ENCODE measurements around the gene MED27. TPM values are rescaled to one million over a fixed set of nuclear protein-coding genes. Genes with fewer than 3 reads are reported as not detected.

Gene MED27
- total RNA-seq, 1 donor from 2014 or later = 31.3 TPM

DNA sequence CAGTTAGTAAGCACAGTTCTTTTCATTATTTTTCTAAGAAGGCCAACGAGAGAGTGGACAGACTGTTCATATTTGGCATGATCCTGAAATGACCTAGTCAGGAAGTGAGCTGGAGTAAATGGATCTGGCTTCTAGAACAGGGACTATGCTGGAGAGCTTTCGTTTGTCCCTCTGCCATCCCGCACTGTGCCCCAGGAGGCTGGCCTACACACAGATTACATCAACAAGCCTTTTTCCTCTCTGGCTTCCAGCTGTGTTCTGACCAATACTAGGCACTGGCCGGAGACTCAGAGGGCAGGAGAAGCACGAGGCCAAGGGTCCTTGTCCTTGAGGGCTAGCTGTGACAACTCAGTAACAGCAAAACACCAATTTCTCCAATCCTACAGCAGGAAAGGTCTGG lies 127.8 kb downstream of the MED27 start:
- peaks cover 2% of the 10 kb centered on the region for H3K36me3 Mint-ChIP-seq (ENCODE audit: low read depth)
- DNase-seq (ENCODE audit: low read depth, low spot score) = no peak
- H3K4me1 Mint-ChIP-seq = peaks cover 19% of the 10 kb centered on the region
- no peak overlapping the region for H3K27ac Mint-ChIP-seq (ENCODE audit: unreplicated experiment)
- H3K9me3 Mint-ChIP-seq = no peaks in the 10 kb centered on the region
- H3K4me3 Mint-ChIP-seq = no peak overlapping the region
- no peak for TF ChIP-seq CTCF (conservative IDR thresholded peaks at IDR 0.05)
- no peaks in the 10 kb centered on the region for H3K27me3 Mint-ChIP-seq (ENCODE audit: low read depth)

DNA sequence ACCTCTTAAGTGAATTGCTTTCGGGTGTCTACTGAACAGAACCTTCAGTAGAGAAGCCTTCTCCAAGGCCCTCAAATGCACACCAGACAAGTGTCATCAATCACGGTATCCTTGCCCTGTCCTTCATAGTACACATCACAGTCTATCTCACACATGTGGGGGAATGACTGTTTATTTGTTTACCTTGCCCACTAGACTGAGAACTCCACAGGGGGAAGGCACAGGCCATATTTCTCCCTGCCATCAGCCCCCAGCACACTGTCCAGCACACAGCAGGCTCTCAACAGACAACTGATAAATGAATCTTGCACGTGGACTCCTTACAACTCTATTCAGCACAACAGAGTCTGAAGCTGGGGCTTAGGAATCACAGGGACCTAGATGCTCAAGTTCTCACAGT lies 128.5 kb downstream of the MED27 start:
- H3K9me3 Mint-ChIP-seq = no peaks in the 10 kb centered on the region
- DNase-seq (ENCODE audit: low read depth, low spot score) = no peak
- no peak for TF ChIP-seq CTCF (conservative IDR thresholded peaks at IDR 0.05)
- H3K36me3 Mint-ChIP-seq (ENCODE audit: low read depth) = peaks cover 2% of the 10 kb centered on the region
- peaks cover 18% of the 10 kb centered on the region for H3K4me1 Mint-ChIP-seq
- H3K4me3 Mint-ChIP-seq = no peak overlapping the region
- no peaks in the 10 kb centered on the region for H3K27me3 Mint-ChIP-seq (ENCODE audit: low read depth)
- H3K27ac Mint-ChIP-seq (ENCODE audit: unreplicated experiment) = no peak overlapping the region

- no peaks in the 10 kb centered on the region for H3K36me3 Mint-ChIP-seq (ENCODE audit: low read depth)
- H3K4me1 Mint-ChIP-seq = peaks cover 15% of the 10 kb centered on the region
- TF ChIP-seq CTCF (conservative IDR thresholded peaks at IDR 0.05) = no peak
- no peak overlapping the region for H3K4me3 Mint-ChIP-seq
- no peaks in the 10 kb centered on the region for H3K27me3 Mint-ChIP-seq (ENCODE audit: low read depth)
- no peak overlapping the region for H3K27ac Mint-ChIP-seq (ENCODE audit: unreplicated experiment)
- H3K9me3 Mint-ChIP-seq = no peaks in the 10 kb centered on the region
- DNase-seq (ENCODE audit: low read depth, low spot score) = no peak
These were observed 129.2 kb downstream of the MED27 start for GRCh38 chr9:131950487-131950886.

DNA sequence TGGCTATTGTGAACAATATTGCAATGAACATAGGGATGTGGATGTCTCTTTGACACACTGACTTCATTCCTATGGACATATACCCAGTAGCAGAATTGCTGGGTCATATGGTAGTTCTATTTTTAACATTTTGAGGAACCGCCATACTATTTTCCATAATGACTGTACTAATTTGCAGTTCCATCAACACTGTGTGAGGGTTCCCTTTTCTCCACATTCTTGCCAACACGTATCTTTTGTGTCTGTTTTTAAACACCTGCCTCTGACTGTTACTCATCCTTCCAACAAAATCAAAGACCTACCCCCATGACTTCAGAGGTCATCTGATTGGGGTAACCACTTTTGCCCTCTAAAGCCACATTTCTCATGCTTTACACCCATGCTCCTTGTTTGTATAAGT lies 133.5 kb downstream of the MED27 start:
- TF ChIP-seq CTCF (conservative IDR thresholded peaks at IDR 0.05) = no peak
- Mint-ChIP-seq H3K4me1 (peaks cover 29% of the 10 kb centered on the region), H3K36me3 (ENCODE audit: low read depth) (peaks cover 5% of the 10 kb centered on the region)

DNA sequence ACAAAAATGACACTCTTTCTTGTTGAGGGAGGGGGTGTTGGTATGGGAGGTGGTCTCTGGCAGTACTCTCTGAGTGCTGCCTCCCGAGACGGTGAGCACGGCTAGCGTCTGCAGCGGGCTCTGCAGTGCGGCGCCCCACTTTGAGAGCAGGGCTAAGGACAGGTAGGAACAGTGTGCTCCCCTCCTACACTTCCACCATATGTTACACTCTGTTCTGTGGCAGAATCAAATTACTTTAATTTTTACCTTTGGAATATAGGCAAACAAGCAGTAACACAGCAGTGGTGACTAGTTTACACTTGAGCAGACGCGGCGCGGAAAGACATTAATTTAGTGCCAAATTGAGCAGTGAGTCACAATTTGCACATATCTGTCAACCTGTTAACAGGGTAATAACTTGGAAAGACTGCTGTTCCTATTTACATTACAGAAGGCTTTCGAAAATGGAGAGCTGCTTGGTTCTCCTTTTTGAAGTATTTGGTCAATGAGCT lies 136.3 kb downstream of the MED27 start:
- H3K27ac Mint-ChIP-seq (ENCODE audit: unreplicated experiment) = peak overlapping the region; percentile 68
- H3K9me3 Mint-ChIP-seq = no peaks in the 10 kb centered on the region
- no peak for TF ChIP-seq CTCF (conservative IDR thresholded peaks at IDR 0.05)
- H3K4me3 Mint-ChIP-seq = no peak overlapping the region
- no peak for DNase-seq (ENCODE audit: low read depth, low spot score)
- H3K36me3 Mint-ChIP-seq (ENCODE audit: low read depth) = peaks cover 5% of the 10 kb centered on the region
- no peaks in the 10 kb centered on the region for H3K27me3 Mint-ChIP-seq (ENCODE audit: low read depth)
- peaks cover 22% of the 10 kb centered on the region for H3K4me1 Mint-ChIP-seq

More for the DNA sequence above, 133.5 kb downstream of the MED27 start:
- no peaks in the 10 kb centered on the region for H3K9me3 Mint-ChIP-seq
- no peak for DNase-seq (ENCODE audit: low read depth, low spot score)
- no peaks in the 10 kb centered on the region for H3K27me3 Mint-ChIP-seq (ENCODE audit: low read depth)
- no peak overlapping the region for H3K4me3 Mint-ChIP-seq
- no peak overlapping the region for H3K27ac Mint-ChIP-seq (ENCODE audit: unreplicated experiment)

Data from neural crest cell (in vitro differentiated cells).